ENCODE measurements around the gene PRKN.
"Not testable (repeated sequence)": the region's sequence is repeated elsewhere in the genome, so short reads cannot be mapped to it uniquely, and the experiment has no call there.

Gene PRKN

GRCh38 chr6:161834426-161834825 is 893.1 kb downstream of the PRKN start:
- no peak overlapping the region for H3K4me3 Mint-ChIP-seq

GRCh38 chr6:161833099-161833860 is 894.3 kb downstream of the PRKN start:
- no peaks in the 10 kb centered on the region for H3K27me3 Mint-ChIP-seq
- H3K9me3 Mint-ChIP-seq (ENCODE audit: low read depth), result no peaks in the 10 kb centered on the region
- no peak overlapping the region for H3K27ac Mint-ChIP-seq
- peaks cover 9% of the 10 kb centered on the region for H3K4me1 Mint-ChIP-seq (ENCODE audit: low read depth)
- H3K36me3 Mint-ChIP-seq, result peaks cover 2% of the 10 kb centered on the region
- H3K4me3 Mint-ChIP-seq, result no peak overlapping the region

More at GRCh38 chr6:161834426-161834825, 893.1 kb downstream of the PRKN start:
- H3K4me1 Mint-ChIP-seq (ENCODE audit: low read depth), result peaks cover 3% of the 10 kb centered on the region
- H3K36me3 Mint-ChIP-seq, result peaks cover 2% of the 10 kb centered on the region
- no peaks in the 10 kb centered on the region for H3K27me3 Mint-ChIP-seq
- no peak overlapping the region for H3K27ac Mint-ChIP-seq
- no peaks in the 10 kb centered on the region for H3K9me3 Mint-ChIP-seq (ENCODE audit: low read depth)

- no peak overlapping the region for H3K27ac Mint-ChIP-seq
- no peak overlapping the region for H3K4me3 Mint-ChIP-seq
- H3K27me3 Mint-ChIP-seq, result no peaks in the 10 kb centered on the region
- no peaks in the 10 kb centered on the region for H3K9me3 Mint-ChIP-seq (ENCODE audit: low read depth)
- H3K36me3 Mint-ChIP-seq, result peaks cover 2% of the 10 kb centered on the region
- peaks cover 9% of the 10 kb centered on the region for H3K4me1 Mint-ChIP-seq (ENCODE audit: low read depth)
Observed at GRCh38 chr6:161832622-161833021, 894.9 kb downstream of the PRKN start.

- no peaks in the 10 kb centered on the region for H3K9me3 Mint-ChIP-seq (ENCODE audit: low read depth)
- H3K36me3 Mint-ChIP-seq, result peaks cover 2% of the 10 kb centered on the region
- no peak overlapping the region for H3K4me3 Mint-ChIP-seq
- H3K27me3 Mint-ChIP-seq, result no peaks in the 10 kb centered on the region
- H3K4me1 Mint-ChIP-seq (ENCODE audit: low read depth), result peaks cover 9% of the 10 kb centered on the region
- no peak overlapping the region for H3K27ac Mint-ChIP-seq
Observed at GRCh38 chr6:161830866-161831616, 896.5 kb downstream of the PRKN start.

- no peak overlapping the region for H3K27ac Mint-ChIP-seq
- H3K4me3 Mint-ChIP-seq, result no peak overlapping the region
- H3K9me3 Mint-ChIP-seq (ENCODE audit: low read depth), result no peaks in the 10 kb centered on the region
- peaks cover 9% of the 10 kb centered on the region for H3K4me1 Mint-ChIP-seq (ENCODE audit: low read depth)
- peaks cover 2% of the 10 kb centered on the region for H3K36me3 Mint-ChIP-seq
- no peaks in the 10 kb centered on the region for H3K27me3 Mint-ChIP-seq
Observed at GRCh38 chr6:161829291-161829729, 898.3 kb downstream of the PRKN start.

GRCh38 chr6:161828355-161828754 is 899.2 kb downstream of the PRKN start:
- Mint-ChIP-seq H3K9me3 (ENCODE audit: low read depth) (no peaks in the 10 kb centered on the region), H3K27me3 (no peaks in the 10 kb centered on the region), H3K4me3 (no peak overlapping the region), H3K4me1 (ENCODE audit: low read depth) (peaks cover 9% of the 10 kb centered on the region), H3K27ac (no peak overlapping the region), H3K36me3 (peaks cover 2% of the 10 kb centered on the region)

- Mint-ChIP-seq H3K4me1 (ENCODE audit: low read depth) (peaks cover 9% of the 10 kb centered on the region), H3K36me3 (no peaks in the 10 kb centered on the region)
Observed at GRCh38 chr6:161826512-161826911, 901.1 kb downstream of the PRKN start.

GRCh38 chr6:161822204-161822603 is 905.4 kb downstream of the PRKN start:
- not testable (repeated sequence) for H3K4me1 Mint-ChIP-seq (ENCODE audit: low read depth); H3K27me3 Mint-ChIP-seq; H3K4me3 Mint-ChIP-seq; H3K27ac Mint-ChIP-seq; H3K36me3 Mint-ChIP-seq; H3K9me3 Mint-ChIP-seq (ENCODE audit: low read depth)

More at GRCh38 chr6:161826512-161826911, 901.1 kb downstream of the PRKN start:
- H3K4me3 Mint-ChIP-seq, result no peak overlapping the region
- no peaks in the 10 kb centered on the region for H3K27me3 Mint-ChIP-seq
- H3K27ac Mint-ChIP-seq, result no peak overlapping the region
- no peaks in the 10 kb centered on the region for H3K9me3 Mint-ChIP-seq (ENCODE audit: low read depth)

GRCh38 chr6:161817881-161818280 is 909.7 kb downstream of the PRKN start:
- no peaks in the 10 kb centered on the region for H3K27me3 Mint-ChIP-seq

GRCh38 chr6:161815965-161816364 is 911.6 kb downstream of the PRKN start:
- Mint-ChIP-seq H3K9me3 (ENCODE audit: low read depth) (no peaks in the 10 kb centered on the region), H3K27me3 (no peaks in the 10 kb centered on the region), H3K36me3 (peaks cover 6% of the 10 kb centered on the region), H3K4me3 (no peak overlapping the region), H3K4me1 (ENCODE audit: low read depth) (no peaks in the 10 kb centered on the region), H3K27ac (no peak overlapping the region)

More at GRCh38 chr6:161817881-161818280, 909.7 kb downstream of the PRKN start:
- H3K27ac Mint-ChIP-seq, result no peak overlapping the region
- no peak overlapping the region for H3K4me3 Mint-ChIP-seq
- H3K4me1 Mint-ChIP-seq (ENCODE audit: low read depth), result no peaks in the 10 kb centered on the region
- H3K36me3 Mint-ChIP-seq, result peaks cover under 1% of the 10 kb centered on the region
- H3K9me3 Mint-ChIP-seq (ENCODE audit: low read depth), result no peaks in the 10 kb centered on the region

GRCh38 chr6:161813156-161813555 is 914.4 kb downstream of the PRKN start:
- H3K27me3 Mint-ChIP-seq, result no peaks in the 10 kb centered on the region
- peaks cover 6% of the 10 kb centered on the region for H3K36me3 Mint-ChIP-seq
- H3K4me1 Mint-ChIP-seq (ENCODE audit: low read depth), result no peaks in the 10 kb centered on the region
- no peak overlapping the region for H3K4me3 Mint-ChIP-seq
- H3K27ac Mint-ChIP-seq, result no peak overlapping the region
- H3K9me3 Mint-ChIP-seq (ENCODE audit: low read depth), result no peaks in the 10 kb centered on the region

GRCh38 chr6:161809971-161810370 is 917.6 kb downstream of the PRKN start:
- no peak overlapping the region for H3K27ac Mint-ChIP-seq
- peaks cover 6% of the 10 kb centered on the region for H3K36me3 Mint-ChIP-seq
- no peak overlapping the region for H3K4me3 Mint-ChIP-seq
- no peaks in the 10 kb centered on the region for H3K27me3 Mint-ChIP-seq
- H3K9me3 Mint-ChIP-seq (ENCODE audit: low read depth), result no peaks in the 10 kb centered on the region
- no peaks in the 10 kb centered on the region for H3K4me1 Mint-ChIP-seq (ENCODE audit: low read depth)

- no peaks in the 10 kb centered on the region for H3K27me3 Mint-ChIP-seq
- no peak overlapping the region for H3K27ac Mint-ChIP-seq
- no peaks in the 10 kb centered on the region for H3K36me3 Mint-ChIP-seq
- H3K9me3 Mint-ChIP-seq (ENCODE audit: low read depth), result no peaks in the 10 kb centered on the region
- no peaks in the 10 kb centered on the region for H3K4me1 Mint-ChIP-seq (ENCODE audit: low read depth)
- H3K4me3 Mint-ChIP-seq, result no peak overlapping the region
Observed at GRCh38 chr6:161804838-161805237, 922.7 kb downstream of the PRKN start.

GRCh38 chr6:161803131-161803530 is 924.4 kb downstream of the PRKN start:
- no peak overlapping the region for H3K4me3 Mint-ChIP-seq
- no peaks in the 10 kb centered on the region for H3K9me3 Mint-ChIP-seq (ENCODE audit: low read depth)
- H3K36me3 Mint-ChIP-seq, result no peaks in the 10 kb centered on the region
- H3K27me3 Mint-ChIP-seq, result no peaks in the 10 kb centered on the region
- no peaks in the 10 kb centered on the region for H3K4me1 Mint-ChIP-seq (ENCODE audit: low read depth)
- no peak overlapping the region for H3K27ac Mint-ChIP-seq

GRCh38 chr6:161802231-161802630 is 925.3 kb downstream of the PRKN start:
- Mint-ChIP-seq H3K4me3 (no peak overlapping the region), H3K27ac (no peak overlapping the region), H3K9me3 (ENCODE audit: low read depth) (no peaks in the 10 kb centered on the region), H3K27me3 (no peaks in the 10 kb centered on the region), H3K4me1 (ENCODE audit: low read depth) (no peaks in the 10 kb centered on the region), H3K36me3 (no peaks in the 10 kb centered on the region)

Data from activated naive CD8-positive, alpha-beta T cell (primary cell).